ENCODE measurements around the gene ZP2.

The ZP2 gene

DNA sequence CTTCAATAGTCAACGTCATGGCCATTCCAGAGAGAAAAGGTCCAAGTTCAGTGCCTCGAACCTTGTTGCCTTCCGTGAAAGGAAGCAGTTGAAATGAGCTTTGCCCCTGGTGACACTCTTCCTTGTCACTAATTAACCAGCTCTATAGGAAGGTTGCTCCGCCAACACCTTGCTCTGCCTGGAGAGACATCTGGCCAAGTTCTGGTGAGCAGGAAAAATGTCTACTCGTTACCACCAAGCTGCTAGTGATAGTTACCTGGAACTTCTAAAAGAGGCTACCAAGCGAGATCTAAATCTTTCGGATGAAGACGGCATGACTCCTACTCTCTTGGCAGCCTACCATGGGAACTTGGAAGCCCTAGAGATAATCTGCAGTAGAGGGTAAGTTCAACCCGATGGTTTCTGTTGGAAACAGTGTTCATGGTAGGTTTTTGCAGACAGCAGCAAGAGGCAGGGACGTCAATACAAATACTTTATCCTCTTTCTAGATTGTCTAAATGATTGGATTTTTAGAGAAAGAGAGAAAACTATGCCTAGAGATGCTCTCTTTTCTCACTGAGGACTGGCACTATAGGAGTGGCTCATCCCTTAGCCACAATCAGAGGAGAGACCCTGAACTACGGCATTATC is 22.3 kb upstream of the ZP2 start, which contains the start of gene ANKS4B:
Gene ANKS4B (plus strand): TSS at position 179 of the 630 bp plus-strand sequence. CDS start 39 bp downstream, at position 218.
- TF ChIP-seq POLR2A (IDR thresholded peaks at IDR 0.05; ENCODE audit: extremely low read depth, insufficient read length) (no peak), MYC (IDR thresholded peaks at IDR 0.05; ENCODE audit: low read depth, low read length) (no peak)
- TF ChIP-seq, protein P1, sequence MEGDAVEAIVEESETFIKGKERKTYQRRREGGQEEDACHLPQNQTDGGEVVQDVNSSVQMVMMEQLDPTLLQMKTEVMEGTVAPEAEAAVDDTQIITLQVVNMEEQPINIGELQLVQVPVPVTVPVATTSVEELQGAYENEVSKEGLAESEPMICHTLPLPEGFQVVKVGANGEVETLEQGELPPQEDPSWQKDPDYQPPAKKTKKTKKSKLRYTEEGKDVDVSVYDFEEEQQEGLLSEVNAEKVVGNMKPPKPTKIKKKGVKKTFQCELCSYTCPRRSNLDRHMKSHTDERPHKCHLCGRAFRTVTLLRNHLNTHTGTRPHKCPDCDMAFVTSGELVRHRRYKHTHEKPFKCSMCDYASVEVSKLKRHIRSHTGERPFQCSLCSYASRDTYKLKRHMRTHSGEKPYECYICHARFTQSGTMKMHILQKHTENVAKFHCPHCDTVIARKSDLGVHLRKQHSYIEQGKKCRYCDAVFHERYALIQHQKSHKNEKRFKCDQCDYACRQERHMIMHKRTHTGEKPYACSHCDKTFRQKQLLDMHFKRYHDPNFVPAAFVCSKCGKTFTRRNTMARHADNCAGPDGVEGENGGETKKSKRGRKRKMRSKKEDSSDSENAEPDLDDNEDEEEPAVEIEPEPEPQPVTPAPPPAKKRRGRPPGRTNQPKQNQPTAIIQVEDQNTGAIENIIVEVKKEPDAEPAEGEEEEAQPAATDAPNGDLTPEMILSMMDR (IDR thresholded peaks at IDR 0.05; ENCODE audit: low read depth, low read length) = no peak
- TF ChIP-seq, protein P2, sequence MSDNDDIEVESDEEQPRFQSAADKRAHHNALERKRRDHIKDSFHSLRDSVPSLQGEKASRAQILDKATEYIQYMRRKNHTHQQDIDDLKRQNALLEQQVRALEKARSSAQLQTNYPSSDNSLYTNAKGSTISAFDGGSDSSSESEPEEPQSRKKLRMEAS (IDR thresholded peaks at IDR 0.05; ENCODE audit: low read depth, low read length) = no peak
- H3K4me3 ChIP-seq (ENCODE audit: low read depth, low read length) = no peak within 1 kb of the TSS
- DNase-seq (ENCODE audit: low read depth) = no peak

DNA sequence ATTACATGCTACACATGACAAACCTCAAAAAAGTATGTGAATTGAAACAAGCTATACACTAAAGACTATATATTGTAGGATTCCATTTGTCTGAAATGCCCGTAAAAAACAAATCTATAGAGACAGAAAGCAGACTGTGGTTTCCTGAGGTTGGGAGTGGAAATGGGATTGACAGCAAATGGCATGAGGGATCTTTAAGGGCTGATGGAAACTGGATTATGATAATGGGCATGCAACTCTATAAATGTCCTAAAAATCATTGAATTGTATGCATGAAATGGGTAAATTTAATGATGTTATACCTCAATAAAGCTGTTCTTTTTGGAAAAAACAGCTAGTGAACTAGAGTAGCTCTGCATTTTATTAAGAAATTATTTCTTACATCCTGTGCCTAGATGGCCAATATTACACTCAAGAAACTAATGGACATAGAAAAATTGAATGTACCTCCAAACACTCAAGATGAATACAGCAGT is 21.7 kb upstream of the ZP2 start:
- no peak for DNase-seq (ENCODE audit: low read depth)
- no peak overlapping the region for H3K4me3 ChIP-seq (ENCODE audit: low read depth, low read length)
- TF ChIP-seq, protein P2 (IDR thresholded peaks at IDR 0.05; ENCODE audit: low read depth, low read length) = no peak
- TF ChIP-seq MYC (IDR thresholded peaks at IDR 0.05; ENCODE audit: low read depth, low read length) = no peak
- TF ChIP-seq POLR2A (IDR thresholded peaks at IDR 0.05; ENCODE audit: extremely low read depth, insufficient read length) = no peak
- TF ChIP-seq, protein P1 (IDR thresholded peaks at IDR 0.05; ENCODE audit: low read depth, low read length) = no peak

DNA sequence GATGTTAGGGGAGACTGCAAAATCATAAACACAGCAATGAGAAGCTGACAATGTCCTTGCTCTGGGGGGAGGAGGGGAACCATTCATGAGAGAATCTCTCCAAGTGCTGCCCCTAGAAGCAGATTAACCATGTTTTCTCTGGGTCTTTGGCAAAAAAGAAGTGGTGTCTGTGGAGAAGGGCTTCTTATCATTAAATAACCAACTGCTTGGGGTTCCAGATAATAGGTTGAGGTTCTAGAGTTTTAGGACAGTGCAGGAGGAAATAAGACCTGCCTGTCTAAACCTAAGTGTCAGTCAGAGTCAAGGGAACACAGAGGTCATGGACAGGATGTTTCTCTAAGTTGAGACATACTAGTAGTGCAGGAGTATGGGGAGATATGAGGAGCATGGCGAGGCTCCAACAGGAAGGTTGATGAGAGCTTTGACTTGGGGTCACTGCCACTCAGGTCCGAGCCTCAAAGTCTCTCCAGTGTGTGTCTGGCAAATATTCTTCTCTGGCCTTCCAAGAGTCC is 17.0 kb upstream of the ZP2 start:
- no peak overlapping the region for H3K4me3 ChIP-seq (ENCODE audit: low read depth, low read length)
- DNase-seq (ENCODE audit: low read depth) = no peak
- TF ChIP-seq MYC (IDR thresholded peaks at IDR 0.05; ENCODE audit: low read depth, low read length) = no peak
- no peak for TF ChIP-seq POLR2A (IDR thresholded peaks at IDR 0.05; ENCODE audit: extremely low read depth, insufficient read length)
- TF ChIP-seq, protein P2 (IDR thresholded peaks at IDR 0.05; ENCODE audit: low read depth, low read length) = no peak
- TF ChIP-seq, protein P1 (IDR thresholded peaks at IDR 0.05; ENCODE audit: low read depth, low read length) = no peak

DNA sequence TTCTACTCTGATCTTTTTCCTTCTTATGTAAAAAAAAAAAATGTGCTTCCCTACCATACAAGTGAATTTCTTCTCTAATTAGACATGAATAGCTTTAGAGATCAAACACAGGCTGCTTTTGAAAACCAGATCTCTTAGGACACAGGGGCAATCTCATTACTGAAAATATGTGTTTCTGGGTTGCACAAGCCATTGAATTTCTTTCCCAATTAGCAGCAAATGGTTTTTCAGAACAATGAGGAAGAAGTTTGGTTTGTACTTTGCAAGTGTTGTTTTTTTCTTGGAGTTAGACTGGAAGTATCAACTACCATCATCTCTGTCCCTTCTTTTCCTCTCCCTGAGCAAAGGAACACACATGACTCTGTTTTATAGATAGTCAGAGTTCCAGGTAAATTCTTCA is 16.5 kb upstream of the ZP2 start:
- TF ChIP-seq POLR2A (IDR thresholded peaks at IDR 0.05; ENCODE audit: extremely low read depth, insufficient read length) = no peak
- TF ChIP-seq, protein P1 (IDR thresholded peaks at IDR 0.05; ENCODE audit: low read depth, low read length) = no peak
- TF ChIP-seq, protein P2 (IDR thresholded peaks at IDR 0.05; ENCODE audit: low read depth, low read length) = no peak
- no peak for TF ChIP-seq MYC (IDR thresholded peaks at IDR 0.05; ENCODE audit: low read depth, low read length)
- H3K4me3 ChIP-seq (ENCODE audit: low read depth, low read length) = no peak overlapping the region
- DNase-seq (ENCODE audit: low read depth) = peak; percentile 2

DNA sequence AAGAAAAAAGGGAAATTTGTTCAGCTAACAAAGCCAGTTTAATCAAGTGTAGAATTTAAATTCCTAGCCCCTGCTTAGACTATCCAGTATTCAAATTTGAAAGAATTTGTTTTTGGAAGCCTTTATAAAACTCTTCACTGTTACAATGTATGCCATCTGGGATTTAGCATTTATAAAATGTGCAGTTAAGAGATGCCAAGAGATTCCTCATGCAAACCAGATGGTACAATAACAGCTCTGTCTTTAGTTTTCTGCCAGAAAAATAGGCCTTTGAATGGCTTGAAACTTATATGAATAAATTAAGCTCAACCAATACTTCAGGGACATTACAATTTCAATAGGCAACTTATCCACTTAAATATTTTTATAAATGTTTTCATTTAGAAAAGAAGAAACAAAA is 15.4 kb upstream of the ZP2 start:
- no peak for DNase-seq (ENCODE audit: low read depth)
- TF ChIP-seq MYC (IDR thresholded peaks at IDR 0.05; ENCODE audit: low read depth, low read length) = no peak
- TF ChIP-seq, protein P1 (IDR thresholded peaks at IDR 0.05; ENCODE audit: low read depth, low read length) = no peak
- TF ChIP-seq, protein P2 (IDR thresholded peaks at IDR 0.05; ENCODE audit: low read depth, low read length) = no peak
- no peak for TF ChIP-seq POLR2A (IDR thresholded peaks at IDR 0.05; ENCODE audit: extremely low read depth, insufficient read length)
- no peak overlapping the region for H3K4me3 ChIP-seq (ENCODE audit: low read depth, low read length)
